Esophagus muscularis mucosa (tissue), 4 donors: ENCODE results near the gene ITGB8. TPM values are rescaled to one million over a fixed set of nuclear protein-coding genes. Genes with fewer than 3 reads are reported as not detected.

Experiments used
- DNase-seq: peaks from one replicate; pipeline ENCODE4 v3.0.0-alpha.2; 2017; ENCODE audit errors: extremely low spot score
- H3K27ac ChIP-seq, 4 donors: fragments of 200-600 bp; sonication (generic); replicated peaks in 1 of 4; 1 replicate in 3 of 4; 2 replicates in 1 of 4; pipeline ENCODE4 v1.5.1; 2016 to 2019; ENCODE audit warnings: mild to moderate bottlenecking in 1 of 4
- H3K27me3 ChIP-seq, 4 donors: fragments of 200-600 bp; sonication (generic); one replicate each; pipeline versions ENCODE4 v1.5.1 to v1.6.0; 2016 to 2019
- H3K36me3 ChIP-seq, 4 donors: fragments of 200-600 bp; sonication (generic); one replicate each; pipeline ENCODE4 v1.5.1; 2016 to 2019
- H3K4me1 ChIP-seq, 4 donors: fragments of 200-600 bp; sonication (generic); one replicate each; pipeline ENCODE4 v1.5.1; 2016 to 2019
- H3K4me3 ChIP-seq, 4 donors: fragments of 200-600 bp; sonication (generic); 1 replicate in 2 of 4; 2 replicates in 2 of 4; pipeline ENCODE4 v1.5.1; 2016 to 2019; ENCODE audit warnings: mild to moderate bottlenecking in 4 of 4, moderate library complexity in 1 of 4
- H3K9me3 ChIP-seq, 4 donors: fragments of 200-600 bp; sonication (generic); 1 replicate in 3 of 4; 2 replicates in 1 of 4; pipeline ENCODE4 v1.5.1; 2016 to 2019
- EP300 ChIP-seq: sonication (generic); formaldehyde crosslinking; IDR thresholded peaks from one replicate; pipeline ENCODE4 v1.6.1; 2017; ENCODE audit warnings: antibody characterized with exemption
- POLR2A ChIP-seq: fragments of 450-650 bp; IDR thresholded peaks from one replicate; pipeline ENCODE4 v1.6.1; 2017; ENCODE audit warnings: antibody characterized with exemption, moderate library complexity, mild to moderate bottlenecking, low read depth
- POLR2AphosphoS5 ChIP-seq, 2 donors: sonication (generic); formaldehyde crosslinking; IDR thresholded peaks; one replicate each; pipeline ENCODE4 v1.6.1; 2017; ENCODE audit warnings: antibody characterized with exemption in 2 of 2
- WGBS: methylation state at CpG from one replicate; pipeline ENCODE4 v1.1.5; 2018; 5-methylcytosine and 5-hydroxymethylcytosine counted together
- intact Hi-C: fragments of 100-400 bp; cut with DNase I; formaldehyde crosslinking; loops from one replicate; pipeline ENCODE4 v1.15.1; 2023
- total RNA-seq, 4 donors: library from RNA; depleted of rRNA; stranded (reverse); fragments of >200 nt; gene quantifications; one replicate each; pipeline versions ENCODE4 v1.1.0 to v1.2.1, GENCODE V29; 2016
- TF ChIP-seq, protein P1 (sequence below), 3 experiments: fragments of 200-600 bp in 2 of 3; fragments of 450-650 bp in 1 of 3; sonication (generic) in 2 of 3; IDR thresholded peaks; one replicate each; pipeline ENCODE4 v1.5.1; 2017 to 2019; ENCODE audit warnings: antibody characterized with exemption in 3 of 3, mild to moderate bottlenecking in 2 of 3, moderate library complexity in 1 of 3

The ITGB8 gene
- total RNA-seq, 4 donors from 2014 or later, result 19.5 to 30.4 (median 21.5) TPM

DNA sequence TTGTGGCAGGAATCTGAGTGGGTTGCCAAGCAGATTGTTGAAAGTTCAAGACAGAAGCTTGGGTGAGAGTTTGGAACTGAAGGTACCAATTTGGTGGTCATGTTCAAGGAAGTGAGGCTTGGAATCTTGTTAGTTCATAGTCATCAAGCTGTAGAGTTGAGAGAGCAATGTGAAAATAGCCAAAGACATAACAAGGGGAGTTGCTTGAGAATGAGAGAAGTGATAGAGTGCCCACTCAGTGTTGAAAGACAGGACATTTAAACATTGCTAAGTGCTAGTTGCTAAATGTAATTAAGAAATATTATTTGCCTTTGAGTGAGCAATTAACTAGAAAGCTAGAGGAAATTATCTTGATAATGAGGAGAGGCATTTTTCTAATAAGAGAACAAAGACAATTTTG lies 17.0 kb downstream of the ITGB8 start:
- H3K4me3 ChIP-seq, result no peak overlapping the region
- DNase-seq, result no peak
- no peaks in the 10 kb centered on the region for H3K27me3 ChIP-seq
- intact Hi-C loops, result no loop called here
- peaks cover 0 to 30% (median 29%) of the 10 kb centered on the region in 4 donors for H3K4me1 ChIP-seq
- no peak overlapping the region for H3K27ac ChIP-seq
- no peaks in the 10 kb centered on the region for H3K9me3 ChIP-seq
- TF ChIP-seq POLR2A, result no peak
- no peak for TF ChIP-seq POLR2AphosphoS5 (IDR thresholded peaks at IDR 0.05)
- no peak for TF ChIP-seq EP300
- TF ChIP-seq, protein P1, sequence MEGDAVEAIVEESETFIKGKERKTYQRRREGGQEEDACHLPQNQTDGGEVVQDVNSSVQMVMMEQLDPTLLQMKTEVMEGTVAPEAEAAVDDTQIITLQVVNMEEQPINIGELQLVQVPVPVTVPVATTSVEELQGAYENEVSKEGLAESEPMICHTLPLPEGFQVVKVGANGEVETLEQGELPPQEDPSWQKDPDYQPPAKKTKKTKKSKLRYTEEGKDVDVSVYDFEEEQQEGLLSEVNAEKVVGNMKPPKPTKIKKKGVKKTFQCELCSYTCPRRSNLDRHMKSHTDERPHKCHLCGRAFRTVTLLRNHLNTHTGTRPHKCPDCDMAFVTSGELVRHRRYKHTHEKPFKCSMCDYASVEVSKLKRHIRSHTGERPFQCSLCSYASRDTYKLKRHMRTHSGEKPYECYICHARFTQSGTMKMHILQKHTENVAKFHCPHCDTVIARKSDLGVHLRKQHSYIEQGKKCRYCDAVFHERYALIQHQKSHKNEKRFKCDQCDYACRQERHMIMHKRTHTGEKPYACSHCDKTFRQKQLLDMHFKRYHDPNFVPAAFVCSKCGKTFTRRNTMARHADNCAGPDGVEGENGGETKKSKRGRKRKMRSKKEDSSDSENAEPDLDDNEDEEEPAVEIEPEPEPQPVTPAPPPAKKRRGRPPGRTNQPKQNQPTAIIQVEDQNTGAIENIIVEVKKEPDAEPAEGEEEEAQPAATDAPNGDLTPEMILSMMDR (IDR thresholded peaks at IDR 0.05), result no peak
- no peaks in the 10 kb centered on the region for H3K36me3 ChIP-seq

DNA sequence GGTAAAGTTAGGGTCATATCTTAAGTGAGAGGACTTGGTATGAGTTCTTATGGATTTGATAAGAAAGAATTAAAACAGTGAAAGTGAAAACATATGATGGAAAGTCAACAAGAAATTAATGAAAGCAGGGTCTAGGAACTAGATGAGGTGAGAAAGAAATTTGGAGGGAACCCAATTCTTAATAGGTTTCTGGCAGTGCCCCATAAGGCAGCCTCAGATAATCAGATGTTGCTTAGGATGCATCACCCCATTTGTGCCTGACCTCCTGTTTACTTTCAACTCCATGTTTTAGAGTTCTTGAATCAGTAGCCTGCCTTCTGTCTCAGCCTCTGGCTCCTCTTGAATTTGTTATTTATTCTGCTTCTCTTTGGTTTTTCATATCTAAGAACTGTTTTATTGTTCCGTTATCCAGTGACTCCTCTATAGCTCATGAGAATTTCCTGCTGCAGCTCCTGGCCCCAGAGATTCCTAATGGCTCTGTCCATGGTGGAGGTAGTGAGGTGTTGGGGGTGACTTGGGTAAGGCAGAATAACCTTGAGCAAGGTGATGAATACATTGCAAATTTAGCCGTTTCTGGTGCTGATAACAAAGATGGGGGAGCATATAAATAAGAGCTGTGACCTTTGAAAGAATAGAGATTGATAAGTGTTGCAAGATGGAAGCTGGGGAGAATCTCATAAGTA lies 17.6 kb downstream of the ITGB8 start:
- no peak overlapping the region for H3K4me3 ChIP-seq
- TF ChIP-seq, protein P1 (IDR thresholded peaks at IDR 0.05), result no peak
- TF ChIP-seq POLR2AphosphoS5 (IDR thresholded peaks at IDR 0.05) (no peak), POLR2A (no peak), EP300 (no peak)
- intact Hi-C loops, result no loop called here
- no peaks in the 10 kb centered on the region for H3K27me3 ChIP-seq
- H3K4me1 ChIP-seq, result peaks cover 0 to 34% (median 32%) of the 10 kb centered on the region in 4 donors
- H3K36me3 ChIP-seq, result no peaks in the 10 kb centered on the region
- no peak overlapping the region for H3K27ac ChIP-seq
- 90% methylated on average over 2 of the region's 2 CpGs for WGBS
- DNase-seq, result no peak
- H3K9me3 ChIP-seq, result no peaks in the 10 kb centered on the region

DNA sequence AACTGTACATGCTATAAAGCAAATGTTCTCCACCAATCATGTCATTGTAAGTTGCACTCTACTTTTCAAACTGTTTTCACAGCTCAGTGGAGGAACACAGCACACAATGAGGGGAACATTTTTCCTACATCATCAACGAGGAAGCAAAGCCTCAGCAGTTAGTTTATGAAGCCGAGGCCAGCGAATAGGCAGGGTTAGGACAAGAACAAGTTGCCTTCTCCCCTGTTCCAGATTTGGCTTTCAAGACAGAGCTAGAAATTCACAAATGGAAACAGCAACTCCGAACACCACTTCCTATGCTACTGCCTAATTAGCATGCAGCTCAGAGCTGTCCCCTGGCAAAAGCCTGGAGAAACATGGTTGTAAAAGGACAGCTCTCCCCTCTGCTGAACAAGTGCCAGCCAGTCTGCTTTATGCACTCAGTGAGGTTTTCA lies 19.8 kb downstream of the ITGB8 start:
- H3K9me3 ChIP-seq, result no peaks in the 10 kb centered on the region
- intact Hi-C loops, result no loop called here
- 26% methylated on average over 4 of the region's 4 CpGs for WGBS
- peak overlapping the region in 3 of 4 donors; percentile 9 to 25 (median 14) for H3K4me3 ChIP-seq
- no peak for DNase-seq
- peaks cover 0 to 34% (median 32%) of the 10 kb centered on the region in 4 donors for H3K4me1 ChIP-seq
- no peaks in the 10 kb centered on the region for H3K27me3 ChIP-seq
- no peaks in the 10 kb centered on the region for H3K36me3 ChIP-seq
- peak overlapping the region; percentile 62 to 74 (median 65) for H3K27ac ChIP-seq
- TF ChIP-seq EP300, result no peak
- peak; percentile 21 to 29 for TF ChIP-seq POLR2AphosphoS5 (IDR thresholded peaks at IDR 0.05)
- no peak for TF ChIP-seq POLR2A
- TF ChIP-seq, protein P1 (IDR thresholded peaks at IDR 0.05), result no peak

DNA sequence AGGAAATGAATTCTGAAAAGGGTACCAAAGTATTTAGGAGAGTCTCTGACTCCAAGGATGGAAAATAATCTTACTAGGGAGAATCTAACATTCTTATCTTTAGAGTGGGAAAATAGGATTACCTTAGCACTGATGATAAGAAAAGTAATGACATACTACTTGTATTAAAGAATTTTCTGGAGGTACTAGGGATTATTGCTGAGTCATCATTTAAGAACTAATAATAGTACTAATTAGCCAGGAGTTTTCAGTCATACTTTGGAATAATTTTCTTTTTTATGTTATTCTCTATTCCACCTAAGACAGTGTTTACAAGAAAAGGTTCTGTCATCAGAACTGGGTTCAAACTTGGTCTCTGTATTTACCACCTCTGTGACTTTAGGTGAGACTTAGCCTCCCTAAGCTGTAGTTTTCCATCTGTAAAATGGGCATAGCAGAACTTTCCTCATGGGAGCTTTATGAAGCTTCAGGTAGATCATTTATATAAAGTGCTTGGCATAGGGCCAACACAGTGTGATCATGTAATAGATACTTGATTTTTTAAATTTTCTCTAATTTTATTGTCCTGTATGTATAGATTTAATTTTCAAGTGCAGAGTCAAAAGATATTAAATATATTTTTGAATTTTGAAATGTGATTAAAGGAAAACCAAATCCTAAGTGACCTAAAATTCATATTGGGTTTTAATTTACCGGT lies 20.4 kb downstream of the ITGB8 start:
- Histone ChIP-seq H3K4me3 (peak overlapping the region in 3 of 4 donors; percentile 9 to 25 (median 14)), H3K4me1 (peaks cover 0 to 34% (median 32%) of the 10 kb centered on the region in 4 donors), H3K36me3 (no peaks in the 10 kb centered on the region), H3K9me3 (no peaks in the 10 kb centered on the region), H3K27ac (peak overlapping the region; percentile 62 to 74 (median 65)), H3K27me3 (no peaks in the 10 kb centered on the region)
- TF ChIP-seq POLR2AphosphoS5 (IDR thresholded peaks at IDR 0.05), result no peak
- TF ChIP-seq, protein P1 (IDR thresholded peaks at IDR 0.05), result no peak
- DNase-seq, result no peak
- 89% methylated on average over 1 of the region's 1 CpG for WGBS
- intact Hi-C loops, result no loop called here
